Type B pancreatic cell (in vitro differentiated cells): ENCODE results near the gene EAF2. TPM values are rescaled to one million over a fixed set of nuclear protein-coding genes. Genes with fewer than 3 reads are reported as not detected.

ENCODE experiments used
- DNase-seq: peaks from one replicate; pipeline ENCODE4 v3.0.0; 2021; ENCODE audit warnings: mixed read lengths; ENCODE audit not compliant: unreplicated experiment; ENCODE audit errors: extremely low spot score
- H3K27ac Mint-ChIP-seq: 2 replicates; pipeline ENCODE4 v1.8.0; 2021; ENCODE audit warnings: mild to moderate bottlenecking, mixed read lengths
- H3K27me3 Mint-ChIP-seq: 2 replicates; pipeline ENCODE4 v1.8.0; 2021; ENCODE audit warnings: mixed read lengths
- H3K36me3 Mint-ChIP-seq: 2 replicates; pipeline ENCODE4 v1.8.0; 2021; ENCODE audit warnings: mixed read lengths
- H3K4me1 Mint-ChIP-seq: one replicate; pipeline ENCODE4 v1.8.0; 2021; ENCODE audit warnings: mixed read lengths; ENCODE audit not compliant: unreplicated experiment
- H3K4me3 Mint-ChIP-seq: 2 replicates; pipeline ENCODE4 v1.8.0; 2021; ENCODE audit warnings: mild to moderate bottlenecking, mixed read lengths
- H3K9me3 Mint-ChIP-seq: 2 replicates; pipeline ENCODE4 v1.8.0; 2021; ENCODE audit warnings: mixed read lengths
- CTCF ChIP-seq: fragments of 200-600 bp; sonication (generic); conservative IDR thresholded peaks from 2 replicates; pipeline ENCODE4 v1.5.0; 2021; ENCODE audit warnings: antibody characterized with exemption, mild to moderate bottlenecking
- long read RNA-seq: library from polyadenylated mRNA; unstranded; transcript quantifications from one replicate; pipeline ENCODE4 v2.0.0, GENCODE V29; 2020
- total RNA-seq: library from RNA; stranded (reverse); gene quantifications from 2 replicates; pipeline ENCODE4 v1.2.1, GENCODE V29; 2021; ENCODE audit warnings: low replicate concordance

The EAF2 gene
- 3.7 and 9.1 TPM in 2 replicates for total RNA-seq
- long read RNA-seq, transcript EAF2-204 (5 exons, 829 nt) = minor isoform, 5 of 19 reads
- long read RNA-seq, transcript EAF2-201 (6 exons, 992 nt) = major isoform, 12 of 19 reads
- long read RNA-seq, partial matches to known transcripts = 1 of 19 reads
- long read RNA-seq, other reads (novel, unspliced or antisense) = 1 of 19 reads

GRCh38 chr3:121834671-121835464, at the start of gene EAF2, which contains the start of gene IQCB1:
TSS of gene EAF2 (plus strand) at chr3:121835209. CDS start at chr3:121835286, 77 bp downstream.
TSS of gene IQCB1 (minus strand) at chr3:121835060. CDS start at chr3:121828960, 6,100 bp downstream.
- no peaks in the 10 kb centered on the region for H3K9me3 Mint-ChIP-seq
- peak; percentile 92 for DNase-seq
- peak within 1 kb of the TSS; percentile 94 for H3K4me3 Mint-ChIP-seq
- peak within 1 kb of the TSS; percentile 90 for H3K27ac Mint-ChIP-seq
- peaks cover 15% of the 10 kb centered on the region for H3K27me3 Mint-ChIP-seq
- H3K36me3 Mint-ChIP-seq = peaks cover 19% of the 10 kb centered on the region
- H3K4me1 Mint-ChIP-seq = peaks cover 17% of the 10 kb centered on the region
- TF ChIP-seq CTCF = no peak

GRCh38 chr3:121786485-121786884, 48.5 kb upstream of the EAF2 start:
- no peak for TF ChIP-seq CTCF
- no peaks in the 10 kb centered on the region for H3K4me1 Mint-ChIP-seq
- no peak for DNase-seq
- H3K9me3 Mint-ChIP-seq = no peaks in the 10 kb centered on the region
- no peak overlapping the region for H3K4me3 Mint-ChIP-seq
- no peaks in the 10 kb centered on the region for H3K27me3 Mint-ChIP-seq
- no peak overlapping the region for H3K27ac Mint-ChIP-seq
- H3K36me3 Mint-ChIP-seq = peaks cover 35% of the 10 kb centered on the region

- Mint-ChIP-seq H3K27me3 (no peaks in the 10 kb centered on the region), H3K4me3 (no peak overlapping the region), H3K36me3 (peaks cover 32% of the 10 kb centered on the region), H3K4me1 (no peaks in the 10 kb centered on the region), H3K9me3 (no peaks in the 10 kb centered on the region), H3K27ac (no peak overlapping the region)
- TF ChIP-seq CTCF = no peak
- no peak for DNase-seq
Observed at GRCh38 chr3:121793078-121793477, 41.9 kb upstream of the EAF2 start.

GRCh38 chr3:121794264-121794983, 40.6 kb upstream of the EAF2 start:
- Mint-ChIP-seq H3K27me3 (no peaks in the 10 kb centered on the region), H3K4me3 (no peak overlapping the region), H3K9me3 (no peaks in the 10 kb centered on the region), H3K27ac (no peak overlapping the region), H3K36me3 (peaks cover 24% of the 10 kb centered on the region), H3K4me1 (no peaks in the 10 kb centered on the region)
- TF ChIP-seq CTCF = no peak
- DNase-seq = no peak

GRCh38 chr3:121796970-121797369, 38.0 kb upstream of the EAF2 start:
- no peak overlapping the region for H3K27ac Mint-ChIP-seq

More at GRCh38 chr3:121796970-121797369, 38.0 kb upstream of the EAF2 start:
- no peak for DNase-seq
- Mint-ChIP-seq H3K36me3 (peaks cover 10% of the 10 kb centered on the region), H3K4me1 (no peaks in the 10 kb centered on the region), H3K4me3 (no peak overlapping the region), H3K27me3 (no peaks in the 10 kb centered on the region), H3K9me3 (no peaks in the 10 kb centered on the region)
- TF ChIP-seq CTCF = no peak
